D721Med (cell line): ENCODE results near the gene EYS.

ENCODE experiments used
- DNase-seq: peaks from one replicate; pipeline ENCODE4 v3.0.0; 2011; ENCODE audit warnings: low spot score; ENCODE audit not compliant: insufficient read length
- FAIRE-seq: peaks from 2 replicates; lab custom pipeline; 2011; peaks lifted over from hg19 to GRCh38; lab: Jason Lieb, UNC
- TF ChIP-seq, protein P1 (sequence below): IDR thresholded peaks from 2 replicates; pipeline ENCODE4 v1.5.1; 2012; ENCODE audit warnings: mild to moderate bottlenecking, control low read depth; ENCODE audit not compliant: insufficient read depth; ENCODE audit errors: missing control alignments

EYS gene

DNA sequence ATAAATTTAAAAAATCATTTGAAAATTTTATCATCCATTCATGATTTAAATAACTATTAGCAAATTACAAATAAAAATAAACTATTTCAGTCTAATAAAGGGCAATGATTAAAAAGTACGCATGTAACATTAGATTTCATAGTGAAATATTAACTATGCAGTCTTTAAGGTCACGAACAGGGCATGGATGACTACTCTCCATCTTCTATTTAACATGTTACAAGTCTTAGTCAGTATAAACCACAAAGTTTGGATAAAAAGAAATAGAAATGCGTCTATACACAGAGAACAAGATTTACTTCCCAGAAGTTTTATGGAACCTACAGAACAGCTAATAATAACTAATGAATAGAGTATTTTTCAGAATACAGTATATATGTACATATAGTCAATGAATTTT lies 1016.0 kb downstream of the EYS start:
- FAIRE-seq: no peak

DNA sequence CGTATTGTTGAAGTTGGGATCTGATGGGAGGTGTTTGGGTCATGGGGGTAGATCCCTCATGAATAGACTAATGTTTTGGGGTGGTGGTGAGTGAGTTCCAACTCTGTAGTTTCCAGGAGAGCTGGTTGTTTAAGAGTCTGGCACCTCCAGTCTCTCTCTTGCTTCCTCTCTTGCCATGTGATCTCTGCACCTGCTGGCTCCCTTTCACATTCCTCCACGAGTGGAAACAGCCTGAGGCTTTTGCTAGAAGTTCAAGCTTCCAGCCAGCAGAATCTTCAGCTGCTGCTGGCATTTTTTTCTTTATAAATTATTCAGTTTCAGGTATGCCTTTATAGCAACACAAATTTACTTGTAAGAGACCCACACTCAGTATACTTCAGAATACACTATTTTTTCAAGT lies 1021.6 kb downstream of the EYS start:
- FAIRE-seq (no peak), DNase-seq (no peak)
- TF ChIP-seq, protein P1, sequence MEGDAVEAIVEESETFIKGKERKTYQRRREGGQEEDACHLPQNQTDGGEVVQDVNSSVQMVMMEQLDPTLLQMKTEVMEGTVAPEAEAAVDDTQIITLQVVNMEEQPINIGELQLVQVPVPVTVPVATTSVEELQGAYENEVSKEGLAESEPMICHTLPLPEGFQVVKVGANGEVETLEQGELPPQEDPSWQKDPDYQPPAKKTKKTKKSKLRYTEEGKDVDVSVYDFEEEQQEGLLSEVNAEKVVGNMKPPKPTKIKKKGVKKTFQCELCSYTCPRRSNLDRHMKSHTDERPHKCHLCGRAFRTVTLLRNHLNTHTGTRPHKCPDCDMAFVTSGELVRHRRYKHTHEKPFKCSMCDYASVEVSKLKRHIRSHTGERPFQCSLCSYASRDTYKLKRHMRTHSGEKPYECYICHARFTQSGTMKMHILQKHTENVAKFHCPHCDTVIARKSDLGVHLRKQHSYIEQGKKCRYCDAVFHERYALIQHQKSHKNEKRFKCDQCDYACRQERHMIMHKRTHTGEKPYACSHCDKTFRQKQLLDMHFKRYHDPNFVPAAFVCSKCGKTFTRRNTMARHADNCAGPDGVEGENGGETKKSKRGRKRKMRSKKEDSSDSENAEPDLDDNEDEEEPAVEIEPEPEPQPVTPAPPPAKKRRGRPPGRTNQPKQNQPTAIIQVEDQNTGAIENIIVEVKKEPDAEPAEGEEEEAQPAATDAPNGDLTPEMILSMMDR: no peak

More for the DNA sequence above, 1016.0 kb downstream of the EYS start:
- no peak for DNase-seq
- TF ChIP-seq, protein P1: no peak

DNA sequence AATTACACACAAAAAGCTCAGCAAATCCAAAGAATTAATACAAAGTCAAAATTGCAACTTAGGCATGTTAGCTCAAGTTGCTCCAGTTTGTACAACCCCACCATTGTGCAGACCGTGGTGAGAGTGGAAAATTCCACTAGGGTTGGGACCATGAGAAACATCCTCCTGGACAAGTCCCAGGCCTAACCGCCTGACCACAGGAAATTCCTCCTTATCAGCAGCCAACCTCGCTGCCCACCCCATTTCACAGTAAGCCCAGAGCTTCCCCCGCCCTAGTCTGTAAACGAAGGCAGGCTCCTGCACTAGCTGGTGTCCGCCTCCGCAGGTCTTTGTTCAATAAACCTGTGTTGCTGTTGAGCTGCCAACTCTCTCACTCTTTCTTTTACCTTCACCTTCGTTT lies 1023.3 kb downstream of the EYS start:
- FAIRE-seq (no peak), DNase-seq (no peak)
- TF ChIP-seq, protein P1: no peak

DNA sequence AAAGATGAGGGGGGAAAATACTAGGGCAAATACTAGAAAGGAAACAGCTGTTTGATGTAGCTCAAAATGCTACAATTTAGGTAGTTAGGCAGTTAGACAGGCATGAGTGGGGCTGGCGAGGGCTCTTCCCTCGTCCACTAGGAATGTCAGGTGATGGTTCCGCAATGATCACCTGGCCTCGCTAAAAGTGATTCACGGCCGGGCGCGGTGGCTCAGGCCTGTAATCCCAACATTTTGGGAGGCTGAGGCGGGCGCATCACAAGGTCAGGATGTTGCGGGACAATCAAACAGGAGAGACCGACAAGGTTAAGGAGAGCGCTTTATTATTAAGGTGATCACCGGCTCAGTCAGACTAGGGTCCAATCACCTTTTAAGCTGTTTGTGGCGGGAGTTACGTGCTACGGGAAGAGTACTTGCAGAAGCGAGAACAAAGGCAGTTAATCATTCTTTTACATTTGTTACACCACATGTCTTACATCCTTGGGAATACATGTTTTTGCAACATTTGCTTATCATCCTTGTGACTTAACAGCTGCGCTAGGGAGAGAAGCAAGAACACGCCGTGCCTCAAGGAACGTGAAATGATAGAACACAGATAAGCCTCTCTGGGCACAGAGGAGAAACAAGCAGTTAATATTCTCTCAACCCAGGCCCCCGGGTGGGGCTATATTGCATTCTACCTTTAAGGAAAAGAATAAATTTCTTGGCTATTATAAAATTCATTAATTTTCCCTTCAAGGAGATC lies 1025.4 kb downstream of the EYS start:
- FAIRE-seq: no peak
- TF ChIP-seq, protein P1: no peak
- no peak for DNase-seq

DNA sequence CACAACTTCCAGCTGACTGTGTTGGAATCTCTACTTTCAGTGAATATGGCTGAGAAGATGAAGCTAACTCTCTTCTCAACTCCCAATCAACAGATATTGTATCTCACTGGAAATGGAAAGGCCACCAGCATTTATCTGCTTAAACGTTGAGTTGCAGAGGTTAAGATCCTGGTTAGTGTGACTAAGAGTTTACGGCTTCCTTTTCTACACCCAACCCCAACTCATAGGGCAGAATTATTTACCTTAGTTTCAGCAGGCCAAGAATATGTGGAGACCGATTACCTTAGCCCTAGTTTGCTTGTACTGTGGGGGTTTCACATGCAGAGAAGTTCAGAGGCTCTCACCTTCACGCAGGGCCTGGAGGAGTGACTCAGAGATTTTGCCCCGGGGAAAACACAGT lies 1026.6 kb downstream of the EYS start:
- FAIRE-seq: no peak
- DNase-seq: no peak

DNA sequence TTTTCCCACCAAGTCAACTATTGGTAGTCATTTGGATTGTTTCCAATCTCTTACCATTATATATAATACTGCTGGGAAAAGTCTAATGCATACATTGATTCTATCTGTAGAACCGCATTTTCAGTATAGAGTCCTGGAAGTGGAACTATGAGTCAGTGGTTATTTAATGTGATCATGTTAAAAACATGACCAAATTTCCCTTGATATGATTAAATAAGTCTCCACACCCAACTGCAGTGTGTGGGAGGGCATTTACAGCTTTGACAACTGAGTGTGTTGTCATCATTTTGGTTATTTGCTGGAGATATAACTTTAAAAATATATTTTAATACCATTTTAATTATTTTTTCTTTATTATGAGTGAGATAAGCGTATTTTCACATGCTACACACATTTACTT lies 1027.6 kb downstream of the EYS start:
- DNase-seq: no peak
- TF ChIP-seq, protein P1: no peak
- FAIRE-seq: no peak

More for the DNA sequence above, 1026.6 kb downstream of the EYS start:
- TF ChIP-seq, protein P1: no peak

DNA sequence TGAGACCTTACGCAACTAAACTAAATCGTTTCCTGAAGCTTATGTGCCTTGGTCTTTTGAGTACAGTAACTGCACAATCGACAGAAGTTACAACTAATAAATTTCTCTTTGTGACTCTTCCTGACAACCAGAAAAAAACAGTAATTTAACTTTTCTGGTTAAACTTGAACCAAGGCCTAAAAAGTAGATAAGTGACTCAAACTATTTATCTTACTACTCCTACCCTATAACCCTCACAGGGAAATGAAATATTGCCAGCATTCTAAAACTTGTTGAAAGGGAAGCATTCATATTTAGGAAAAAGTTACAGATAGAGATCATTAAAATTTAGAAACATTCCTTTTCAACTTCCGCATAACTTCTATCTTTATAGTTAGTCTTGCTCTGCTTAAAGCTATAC lies 1034.4 kb downstream of the EYS start:
- TF ChIP-seq, protein P1: no peak
- FAIRE-seq: no peak

More for the DNA sequence above, 1034.4 kb downstream of the EYS start:
- no peak for DNase-seq
